Testis (tissue), 3 donors: Measurements from ENCODE around the gene GMPR. TPM values are rescaled to one million over a fixed set of nuclear protein-coding genes. Genes with fewer than 3 reads are reported as not detected.

Experiments used
- DNase-seq: peaks from one replicate; pipeline ENCODE4 v3.0.0-alpha.2; 2019
- H3K27ac ChIP-seq, 2 donors: fragments of 200-600 bp; sonication (generic); one replicate each; pipeline ENCODE4 v1.5.1; 2019
- H3K27me3 ChIP-seq: fragments of 200-600 bp; sonication (generic); one replicate; pipeline ENCODE4 v1.5.1; 2019
- H3K36me3 ChIP-seq: fragments of 200-600 bp; sonication (generic); one replicate; pipeline ENCODE4 v1.5.1; 2017; ENCODE audit warnings: low read depth; ENCODE audit errors: missing control alignments
- H3K4me1 ChIP-seq: fragments of 200-600 bp; sonication (generic); one replicate; pipeline ENCODE4 v1.5.1; 2019
- H3K4me3 ChIP-seq, 2 donors: fragments of 200-600 bp; sonication (generic); one replicate each; pipeline ENCODE4 v1.5.1; 2017 to 2019
- H3K9me3 ChIP-seq: fragments of 200-600 bp; sonication (generic); one replicate; pipeline ENCODE4 v1.5.1; 2017
- POLR2A ChIP-seq: fragments of 450-650 bp; IDR thresholded peaks from one replicate; pipeline ENCODE4 v1.6.1; 2017; ENCODE audit warnings: antibody characterized with exemption, mild to moderate bottlenecking, moderate library complexity
- WGBS, 2 donors: methylation state at CpG; one replicate each; pipeline ENCODE4 v1.1.5; 2018; 5-methylcytosine and 5-hydroxymethylcytosine counted together
- intact Hi-C: fragments of 100-400 bp; cut with DNase I; formaldehyde crosslinking; loops from one replicate; pipeline ENCODE4 v1.15.1; 2023; ENCODE audit warnings: low total_unique reads
- polyA plus RNA-seq: library from polyadenylated mRNA; stranded (reverse); fragments of 350-450 nt; fragmentation: Illumina TruSeq; extraction: RNeasy Lipid Tissue Mini Kit (QIAGEN cat#74804); gene quantifications from one replicate; pipeline ENCODE4 v1.2.3, GENCODE V29; 2014; ENCODE audit warnings: low read depth, low replicate concordance; ENCODE audit not compliant: insufficient read depth
- total RNA-seq, 2 donors: library from RNA; depleted of rRNA; stranded (reverse); fragments of >200 nt; gene quantifications; one replicate each; pipeline ENCODE4 v1.2.3, GENCODE V29; 2016
- TF ChIP-seq, protein P1 (sequence below), 3 experiments: fragments of 450-650 bp in 2 of 3; fragments of 200-600 bp in 1 of 3; sonication (generic) in 1 of 3; IDR thresholded peaks; one replicate each; pipeline ENCODE4 v1.5.1; 2016 to 2019; ENCODE audit warnings: antibody characterized with exemption in 3 of 3, mild to moderate bottlenecking in 2 of 3, moderate library complexity in 1 of 3

Gene GMPR
- total and polyA plus RNA-seq, 3 donors from 2014 or later: 121 to 215 (median 164) TPM

DNA sequence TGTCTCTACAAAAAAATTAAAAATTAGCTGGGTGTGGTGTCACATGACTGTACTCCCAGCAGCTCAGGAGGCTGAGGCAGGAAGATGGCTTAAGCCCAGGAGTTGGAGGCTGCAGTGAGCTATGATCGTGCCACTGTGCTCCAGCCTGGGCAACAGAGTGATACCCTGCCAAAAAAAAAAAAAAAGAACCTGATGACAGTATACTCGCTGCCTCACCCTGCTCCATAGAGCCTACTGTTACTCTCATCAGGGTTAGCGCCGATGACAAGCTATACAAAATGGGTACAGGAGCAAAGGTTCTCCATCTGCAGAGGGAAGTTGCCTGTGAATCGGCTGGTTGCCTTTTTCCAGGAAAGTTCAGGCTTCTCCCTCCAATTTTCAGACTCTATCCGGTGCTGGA, 53.4 kb downstream of the GMPR start:
- intact Hi-C loops: no loop called here
- Histone ChIP-seq H3K36me3 (no peaks in the 10 kb centered on the region), H3K9me3 (no peaks in the 10 kb centered on the region), H3K27me3 (no peaks in the 10 kb centered on the region), H3K4me3 (no peak overlapping the region), H3K4me1 (no peaks in the 10 kb centered on the region), H3K27ac (no peak overlapping the region)
- DNase-seq: no peak
- no peak for TF ChIP-seq POLR2A
- TF ChIP-seq, protein P1, sequence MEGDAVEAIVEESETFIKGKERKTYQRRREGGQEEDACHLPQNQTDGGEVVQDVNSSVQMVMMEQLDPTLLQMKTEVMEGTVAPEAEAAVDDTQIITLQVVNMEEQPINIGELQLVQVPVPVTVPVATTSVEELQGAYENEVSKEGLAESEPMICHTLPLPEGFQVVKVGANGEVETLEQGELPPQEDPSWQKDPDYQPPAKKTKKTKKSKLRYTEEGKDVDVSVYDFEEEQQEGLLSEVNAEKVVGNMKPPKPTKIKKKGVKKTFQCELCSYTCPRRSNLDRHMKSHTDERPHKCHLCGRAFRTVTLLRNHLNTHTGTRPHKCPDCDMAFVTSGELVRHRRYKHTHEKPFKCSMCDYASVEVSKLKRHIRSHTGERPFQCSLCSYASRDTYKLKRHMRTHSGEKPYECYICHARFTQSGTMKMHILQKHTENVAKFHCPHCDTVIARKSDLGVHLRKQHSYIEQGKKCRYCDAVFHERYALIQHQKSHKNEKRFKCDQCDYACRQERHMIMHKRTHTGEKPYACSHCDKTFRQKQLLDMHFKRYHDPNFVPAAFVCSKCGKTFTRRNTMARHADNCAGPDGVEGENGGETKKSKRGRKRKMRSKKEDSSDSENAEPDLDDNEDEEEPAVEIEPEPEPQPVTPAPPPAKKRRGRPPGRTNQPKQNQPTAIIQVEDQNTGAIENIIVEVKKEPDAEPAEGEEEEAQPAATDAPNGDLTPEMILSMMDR (IDR thresholded peaks at IDR 0.05): no peak
- WGBS, 2 donors: 80 to 93% methylated on average over 6 of the region's 6 CpGs

DNA sequence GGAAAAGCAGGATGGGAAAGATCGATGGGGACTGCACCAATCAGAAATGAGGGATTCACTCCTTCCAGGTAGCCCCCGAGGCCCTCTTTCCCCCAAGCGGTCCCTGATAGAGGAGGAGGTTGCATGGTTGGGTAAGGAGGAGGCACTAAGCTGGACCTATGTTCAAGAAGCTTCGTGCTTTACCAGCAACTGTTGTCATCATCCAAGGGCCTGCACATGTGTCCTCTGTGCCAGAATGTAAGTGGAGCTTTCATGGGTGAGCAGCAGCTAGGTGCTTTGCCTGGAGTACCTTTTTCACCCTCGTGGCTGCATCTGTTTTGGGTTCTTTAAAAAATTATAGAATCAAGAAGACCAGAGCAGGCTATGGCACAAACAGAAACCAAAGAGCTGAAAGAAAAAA, 54.0 kb downstream of the GMPR start:
- intact Hi-C loops: no loop called here
- Histone ChIP-seq H3K9me3 (no peaks in the 10 kb centered on the region), H3K27me3 (no peaks in the 10 kb centered on the region), H3K36me3 (no peaks in the 10 kb centered on the region), H3K4me3 (no peak overlapping the region), H3K4me1 (no peaks in the 10 kb centered on the region), H3K27ac (no peak overlapping the region)
- WGBS, 2 donors: 83 to 89% methylated on average over 5 of the region's 5 CpGs
- TF ChIP-seq, protein P1 (IDR thresholded peaks at IDR 0.05): no peak
- no peak for TF ChIP-seq POLR2A
- no peak for DNase-seq

DNA sequence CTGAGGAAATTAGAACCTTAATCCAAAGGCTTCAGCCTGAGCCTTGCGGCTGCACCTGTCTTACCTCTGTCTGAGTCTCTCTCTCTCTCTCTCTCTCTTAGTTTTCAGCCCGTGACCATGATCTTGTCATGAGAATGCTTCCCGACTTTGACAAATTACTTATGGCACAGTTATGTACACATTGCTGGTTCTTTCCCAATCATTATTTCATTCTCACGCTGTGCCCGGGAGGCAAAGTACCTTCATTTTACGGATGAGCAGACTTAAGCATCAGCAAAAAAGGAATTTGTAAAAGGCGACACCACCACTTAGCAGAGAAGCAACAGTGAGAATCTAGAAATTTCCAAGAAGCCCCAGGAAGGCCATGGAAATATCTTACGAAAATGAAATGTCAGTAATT, 54.6 kb downstream of the GMPR start:
- WGBS, 2 donors: 90 to 93% methylated on average over 8 of the region's 8 CpGs
- no peak for DNase-seq
- no peaks in the 10 kb centered on the region for H3K36me3 ChIP-seq
- H3K27me3 ChIP-seq: no peaks in the 10 kb centered on the region
- H3K9me3 ChIP-seq: no peaks in the 10 kb centered on the region
- no peak overlapping the region for H3K4me3 ChIP-seq
- TF ChIP-seq, protein P1 (IDR thresholded peaks at IDR 0.05): no peak
- TF ChIP-seq POLR2A: no peak
- intact Hi-C loops: no loop called here
- no peak overlapping the region for H3K27ac ChIP-seq
- no peaks in the 10 kb centered on the region for H3K4me1 ChIP-seq

DNA sequence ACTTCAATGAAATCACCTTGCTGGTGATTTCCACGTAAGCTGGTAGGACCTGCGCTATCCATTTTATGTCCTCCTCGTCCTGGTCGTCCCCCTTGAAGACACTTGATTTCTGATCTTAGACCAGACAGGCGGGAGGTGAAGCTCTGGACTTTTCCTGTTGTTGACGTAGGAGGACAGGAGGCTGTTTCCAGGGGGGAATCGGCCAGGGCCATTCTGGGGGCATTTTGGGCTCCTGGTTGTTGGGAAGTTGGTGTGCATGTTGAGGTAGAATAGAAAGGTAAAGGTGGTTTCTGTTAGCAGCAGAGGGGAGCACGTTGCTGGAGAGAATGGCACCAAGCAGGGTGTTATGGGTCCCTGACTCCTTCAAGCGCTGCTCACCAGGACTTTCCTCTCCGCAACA, 56.0 kb downstream of the GMPR start:
- no peak overlapping the region for H3K4me3 ChIP-seq
- H3K27ac ChIP-seq: no peak overlapping the region
- WGBS, 2 donors: 94 to 100% methylated on average over 6 to 10 of the region's 10 CpGs
- no peak for DNase-seq
- no peaks in the 10 kb centered on the region for H3K36me3 ChIP-seq
- intact Hi-C loops: no loop called here
- no peaks in the 10 kb centered on the region for H3K9me3 ChIP-seq
- H3K27me3 ChIP-seq: no peaks in the 10 kb centered on the region
- no peaks in the 10 kb centered on the region for H3K4me1 ChIP-seq
- TF ChIP-seq POLR2A: no peak
- TF ChIP-seq, protein P1 (IDR thresholded peaks at IDR 0.05): no peak

DNA sequence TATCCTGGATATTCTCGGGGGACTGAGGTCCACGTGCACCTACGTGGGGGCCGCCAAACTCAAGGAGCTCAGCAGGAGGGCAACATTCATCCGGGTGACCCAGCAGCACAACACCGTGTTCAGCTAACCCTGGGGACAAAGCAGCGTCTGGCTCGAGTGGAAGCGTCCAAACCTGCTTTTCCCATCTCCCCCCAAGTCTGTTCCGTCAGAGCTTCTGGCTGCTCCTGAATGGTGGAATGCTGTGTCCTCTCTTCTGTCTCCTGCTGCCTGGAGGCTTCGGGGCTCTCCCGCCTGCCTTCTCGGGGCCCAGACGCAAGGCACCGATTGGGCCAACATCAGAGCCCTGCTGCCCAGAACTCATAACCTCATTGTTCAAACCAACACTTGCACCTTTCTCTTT, 56.7 kb downstream of the GMPR start:
- H3K27me3 ChIP-seq: no peaks in the 10 kb centered on the region
- no peaks in the 10 kb centered on the region for H3K36me3 ChIP-seq
- no peaks in the 10 kb centered on the region for H3K9me3 ChIP-seq
- WGBS, 2 donors: 80 to 90% methylated on average over 15 of the region's 15 CpGs
- no peak for DNase-seq
- H3K27ac ChIP-seq: no peak overlapping the region
- no peaks in the 10 kb centered on the region for H3K4me1 ChIP-seq
- H3K4me3 ChIP-seq: no peak overlapping the region
- no peak for TF ChIP-seq POLR2A
- TF ChIP-seq, protein P1 (IDR thresholded peaks at IDR 0.05): no peak
- intact Hi-C loops: no loop called here
